PC-3 (cell line): ENCODE results near the gene TMX2.

Experiments used
- CTCF ChIP-seq: fragments of 300-600 bp; sonication (generic); conservative IDR thresholded peaks from 2 replicates; pipeline ENCODE4 v1.5.1; 2017; ENCODE audit warnings: antibody characterized with exemption, low read depth, mild to moderate bottlenecking, low read length
- EZH2 ChIP-seq: fragments of 300-600 bp; sonication (generic); IDR thresholded peaks from one replicate; pipeline ENCODE4 v1.6.1; 2017; ENCODE audit warnings: antibody characterized with exemption, mild to moderate bottlenecking, low read length; ENCODE audit not compliant: unreplicated experiment

- no peak for TF ChIP-seq CTCF
- no peak for TF ChIP-seq EZH2
These were observed 12.6 kb upstream of the TMX2 start for GRCh38 chr11:57699813-57700212.
